HG02610 (cell line): ENCODE measurements around the gene SYT3.
"Not testable (repeated sequence)": the region's sequence is repeated elsewhere in the genome, so short reads cannot be mapped to it uniquely, and the experiment has no call there.

Source experiments
- ATAC-seq: cut with Tn5 transposase; IDR thresholded peaks from one replicate; pipeline ENCODE4 v1.9.1; 2021; ENCODE audit warnings: mild to moderate bottlenecking, moderate library complexity; ENCODE audit not compliant: unreplicated experiment

SYT3 gene

DNA sequence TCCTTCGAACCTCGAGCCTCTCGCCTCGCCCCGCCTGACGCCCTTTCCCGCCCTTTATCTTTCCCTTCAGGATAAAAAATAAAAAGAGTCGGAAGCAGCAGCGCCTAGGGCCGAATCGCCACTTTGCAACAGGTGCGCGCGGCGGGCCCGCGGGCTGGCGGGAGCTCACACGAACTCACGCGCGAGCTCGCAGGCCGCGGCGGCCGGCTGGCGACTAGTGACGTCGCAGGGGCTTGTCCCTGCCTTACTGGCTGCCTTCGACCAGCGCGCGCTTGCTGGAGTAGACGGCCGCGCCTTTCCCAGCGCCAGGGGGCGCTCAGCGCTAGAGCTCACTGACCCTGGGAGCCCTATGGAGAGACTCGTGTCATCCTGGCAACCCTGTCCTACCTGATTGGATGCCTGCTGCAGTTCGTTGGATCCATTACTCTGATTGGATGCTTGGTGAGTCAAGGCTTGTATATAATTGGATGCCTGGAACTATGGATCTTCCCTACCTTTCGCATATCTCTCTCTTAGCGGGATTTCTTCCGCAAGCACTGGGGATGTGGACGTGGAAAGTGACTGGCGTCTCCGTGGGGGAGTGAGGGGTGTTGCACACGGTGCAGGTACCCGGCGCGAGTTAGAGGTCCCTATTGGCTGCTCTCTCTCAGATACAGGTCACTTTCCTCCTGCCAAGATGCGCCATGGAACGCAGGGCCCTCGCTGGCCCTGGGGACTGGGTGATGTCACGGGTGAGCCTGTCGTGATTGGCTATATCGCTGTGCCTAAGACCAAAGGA, 33.4 kb downstream of the SYT3 start:
- not testable (repeated sequence) for ATAC-seq

DNA sequence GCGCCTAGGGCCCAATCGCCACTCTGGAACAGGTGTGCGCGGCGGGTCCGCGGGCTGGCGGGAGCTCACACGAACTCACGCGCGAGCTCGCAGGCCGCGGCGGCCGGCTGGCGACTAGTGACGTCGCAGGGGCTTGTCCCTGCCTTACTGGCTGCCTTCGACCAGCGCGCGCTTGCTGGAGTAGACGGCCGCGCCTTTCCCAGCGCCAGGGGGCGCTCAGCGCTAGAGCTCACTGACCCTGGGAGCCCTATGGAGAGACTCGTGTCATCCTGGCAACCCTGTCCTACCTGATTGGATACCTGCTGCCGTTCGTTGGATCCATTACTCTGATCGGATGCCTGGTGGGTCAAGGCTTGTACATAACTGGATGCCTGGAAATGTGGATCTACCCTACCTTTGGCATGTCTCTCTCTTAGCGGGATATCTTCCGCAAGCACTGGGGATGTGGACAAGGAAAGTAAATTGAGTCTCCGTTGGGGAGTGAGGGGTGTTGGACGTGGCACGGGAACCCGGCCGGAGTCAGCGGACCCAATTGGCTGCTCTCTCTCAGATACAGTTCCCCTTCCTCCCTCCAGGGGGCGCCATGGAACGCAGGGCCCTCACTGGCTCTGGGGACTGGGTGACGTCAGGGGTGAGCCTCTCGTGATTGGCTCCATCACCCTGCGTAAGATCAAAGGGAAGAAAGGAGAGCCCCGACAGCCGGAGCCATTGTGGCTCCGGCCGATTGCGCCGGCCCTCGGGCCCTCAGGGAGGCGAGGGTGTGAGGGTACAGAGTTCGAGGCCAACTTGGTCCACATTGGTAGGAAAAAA, 35.2 kb downstream of the SYT3 start:
- ATAC-seq, result not testable (repeated sequence)

DNA sequence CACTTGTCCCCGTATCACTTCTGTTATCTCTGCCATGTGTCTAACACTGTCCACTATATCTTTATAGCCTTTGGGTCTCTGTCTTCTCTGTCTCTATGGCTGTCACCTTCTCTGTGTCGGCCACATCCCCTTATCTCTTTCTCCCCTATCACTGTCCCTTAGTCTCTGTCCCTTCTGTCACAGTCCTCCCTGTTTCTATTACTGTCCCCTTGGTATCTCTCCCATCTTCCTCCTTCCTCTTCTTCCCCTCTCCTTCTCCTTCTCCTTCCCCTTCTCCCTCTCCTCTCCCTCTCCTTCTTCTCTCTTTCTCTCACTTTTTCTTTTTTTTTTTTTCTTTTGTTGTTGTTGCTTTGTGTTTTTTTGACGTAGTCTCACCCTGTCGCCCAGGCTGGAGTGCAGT, 36.7 kb downstream of the SYT3 start:
- ATAC-seq, result no peak

DNA sequence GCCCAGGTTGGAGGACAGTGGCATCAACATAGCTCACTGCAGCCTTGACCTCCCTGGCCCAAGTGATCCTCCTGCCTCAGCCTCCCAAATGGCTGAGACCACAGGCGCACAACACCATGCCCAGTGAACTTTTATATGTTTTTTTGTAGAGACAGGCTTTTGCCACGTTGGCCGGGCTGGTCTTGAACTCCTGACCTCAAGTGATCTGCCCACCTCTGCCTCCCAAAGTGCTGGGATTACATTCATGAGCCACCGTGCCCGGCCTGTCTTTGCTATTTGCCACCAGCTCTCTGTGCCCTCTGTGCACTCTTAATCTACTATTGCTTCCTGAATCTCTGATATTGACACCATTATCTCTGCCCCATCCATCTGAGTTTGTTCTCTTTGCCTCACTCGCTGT, 37.2 kb downstream of the SYT3 start:
- no peak for ATAC-seq

DNA sequence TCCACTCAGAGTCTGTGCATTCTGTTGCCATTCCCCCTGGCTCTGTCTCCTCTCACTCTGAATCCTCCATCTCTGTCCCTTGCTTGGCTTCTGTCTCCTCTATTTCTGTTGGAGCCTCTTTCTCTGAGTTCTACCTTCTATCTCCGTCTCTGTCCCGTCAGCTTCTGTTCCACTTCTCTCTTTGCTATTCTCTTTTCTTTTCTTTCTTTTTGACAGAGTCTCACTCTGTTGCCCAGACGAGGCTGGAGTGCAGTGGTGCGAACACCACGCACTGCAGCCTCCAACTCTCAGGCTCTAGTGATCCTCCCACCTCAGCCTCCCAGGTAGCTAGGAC, 37.6 kb downstream of the SYT3 start:
- ATAC-seq, result no peak

DNA sequence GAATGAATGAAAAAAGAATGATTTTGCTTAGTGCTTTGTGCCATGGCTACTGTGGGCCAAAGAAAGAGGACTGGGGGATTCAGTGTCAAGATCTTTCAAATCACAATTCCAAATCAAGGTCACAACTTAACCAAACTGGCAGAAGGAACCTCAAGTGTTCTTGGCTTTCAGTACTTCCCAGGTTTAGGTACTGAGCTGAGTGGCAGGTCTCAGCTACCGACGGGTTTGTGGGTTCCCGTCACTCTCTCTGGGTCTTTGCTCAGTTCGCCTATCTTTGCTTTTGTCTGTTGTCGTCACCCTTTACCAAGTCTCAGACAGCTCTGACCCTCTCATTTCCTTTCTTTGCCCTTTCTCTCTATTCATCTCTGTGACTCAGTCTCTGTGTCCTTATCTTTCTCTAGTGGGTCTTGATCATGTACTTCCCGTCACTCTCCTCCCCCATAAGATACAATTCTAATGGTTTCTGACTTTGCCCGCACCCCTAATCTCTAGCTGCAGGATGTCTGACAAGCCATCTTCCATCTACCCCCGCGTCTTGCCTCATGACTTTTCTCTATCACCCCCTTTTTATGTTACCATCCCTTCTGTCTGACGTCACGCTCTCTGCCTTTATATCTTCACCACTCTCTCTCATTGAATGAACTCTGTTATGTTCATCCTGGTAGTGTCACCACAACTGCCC, 38.1 kb downstream of the SYT3 start:
- ATAC-seq, result no peak

DNA sequence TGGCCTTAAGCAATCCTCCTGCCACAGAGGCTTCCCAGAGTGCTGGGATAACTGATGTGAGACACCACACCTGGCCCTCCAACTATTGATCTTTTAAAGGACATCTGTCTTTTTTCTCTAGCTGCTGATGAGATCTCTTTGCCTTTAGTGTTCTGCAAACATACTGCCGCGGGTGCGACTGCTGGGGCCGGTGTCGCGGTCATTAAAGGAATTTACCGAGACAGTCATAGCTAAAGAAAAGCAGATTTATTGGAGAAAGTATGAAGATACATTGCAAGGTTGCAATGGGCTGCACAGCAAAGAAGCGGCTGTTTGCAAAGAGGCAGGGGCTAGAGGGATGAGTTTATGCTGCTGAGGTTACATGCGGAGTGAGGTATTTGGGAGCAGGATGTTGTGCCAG, 40.3 kb downstream of the SYT3 start:
- ATAC-seq, result no peak

DNA sequence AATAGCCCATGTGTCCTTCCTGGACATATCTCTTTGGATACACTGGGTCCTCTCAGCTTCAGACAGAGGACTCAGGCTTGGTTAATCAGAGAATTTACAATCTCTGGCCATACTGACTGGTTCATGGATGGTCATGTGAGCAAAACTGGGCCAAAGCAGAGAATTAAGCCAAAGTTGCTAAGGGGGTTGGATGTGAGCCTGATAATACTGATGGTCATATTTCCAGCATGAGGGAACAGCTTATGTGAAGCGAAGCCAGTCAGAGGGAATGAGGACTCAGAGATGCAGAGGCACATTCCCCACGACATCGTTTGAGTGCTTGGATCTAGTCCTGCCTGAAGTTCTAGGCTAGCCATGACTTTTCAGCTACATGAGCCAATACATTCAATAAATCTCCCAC, 49.5 kb downstream of the SYT3 start:
- ATAC-seq, result no peak

DNA sequence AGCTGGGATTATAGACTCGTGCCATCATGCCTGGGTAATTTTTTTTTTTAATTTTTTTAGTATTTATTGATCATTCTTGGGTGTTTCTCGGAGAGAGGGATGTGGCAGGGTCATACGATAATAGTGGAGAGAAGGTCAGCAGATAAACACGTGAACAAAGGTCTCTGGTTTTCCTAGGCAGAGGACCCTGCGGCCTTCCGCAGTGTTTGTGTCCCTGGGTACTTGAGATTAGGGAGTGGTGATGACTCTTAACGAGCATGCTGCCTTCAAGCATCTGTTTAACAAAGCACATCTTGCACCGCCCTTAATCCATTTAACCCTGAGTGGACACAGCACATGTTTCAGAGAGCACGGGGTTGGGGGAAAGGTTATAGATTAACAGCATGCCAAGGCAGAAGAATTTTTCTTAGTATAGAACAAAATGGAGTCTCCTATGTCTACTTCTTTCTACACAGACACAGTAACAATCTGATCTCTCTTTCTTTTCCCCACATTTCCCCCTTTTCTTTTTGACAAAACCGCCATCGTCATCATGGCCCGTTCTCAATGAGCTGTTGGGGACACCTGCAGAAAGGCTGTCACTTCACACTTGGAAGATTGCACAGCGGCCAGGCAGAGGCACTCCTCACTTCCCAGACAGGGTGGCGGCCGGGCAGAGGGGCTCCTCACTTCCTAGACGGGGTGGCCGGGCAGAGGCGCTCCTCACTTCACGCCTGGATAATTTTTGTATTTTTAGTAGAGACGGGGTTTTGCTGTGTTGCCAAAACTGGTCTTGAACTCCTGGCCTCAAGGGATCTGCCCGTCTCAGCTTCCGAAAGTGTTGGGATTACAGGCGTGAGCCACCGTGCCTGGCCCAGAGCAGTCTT, 57.7 kb downstream of the SYT3 start:
- not testable (repeated sequence) for ATAC-seq

DNA sequence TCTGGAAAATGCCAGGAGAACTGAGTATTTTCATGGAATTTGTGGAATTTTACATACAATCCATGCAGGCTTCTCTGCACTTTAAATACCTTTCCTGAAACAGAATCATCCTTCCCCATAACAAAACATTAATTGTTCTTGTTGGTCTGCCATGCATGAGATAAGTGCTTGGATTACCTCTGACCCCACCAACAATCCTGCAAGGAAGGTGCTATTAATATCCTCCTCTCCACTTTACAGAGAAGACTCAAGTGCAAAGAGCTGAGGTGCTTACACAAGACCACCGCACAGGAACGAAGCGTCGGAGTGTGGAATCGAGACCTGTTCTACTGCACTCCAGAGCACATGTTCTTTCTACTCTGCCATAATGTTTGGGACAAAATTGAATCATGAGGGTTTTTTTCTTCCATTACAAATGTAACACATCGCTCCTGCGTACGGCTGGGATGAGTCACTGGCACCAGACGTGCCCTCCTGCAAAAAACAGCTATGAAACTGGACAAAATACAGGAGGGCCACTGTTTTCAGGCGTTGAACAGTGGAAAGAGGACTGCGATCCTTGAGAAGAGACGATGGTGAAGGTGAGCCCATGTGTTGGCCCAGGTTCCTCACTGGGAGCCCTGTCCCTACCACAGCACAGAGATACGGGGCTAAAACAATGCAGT, 58.6 kb downstream of the SYT3 start:
- no peak for ATAC-seq

DNA sequence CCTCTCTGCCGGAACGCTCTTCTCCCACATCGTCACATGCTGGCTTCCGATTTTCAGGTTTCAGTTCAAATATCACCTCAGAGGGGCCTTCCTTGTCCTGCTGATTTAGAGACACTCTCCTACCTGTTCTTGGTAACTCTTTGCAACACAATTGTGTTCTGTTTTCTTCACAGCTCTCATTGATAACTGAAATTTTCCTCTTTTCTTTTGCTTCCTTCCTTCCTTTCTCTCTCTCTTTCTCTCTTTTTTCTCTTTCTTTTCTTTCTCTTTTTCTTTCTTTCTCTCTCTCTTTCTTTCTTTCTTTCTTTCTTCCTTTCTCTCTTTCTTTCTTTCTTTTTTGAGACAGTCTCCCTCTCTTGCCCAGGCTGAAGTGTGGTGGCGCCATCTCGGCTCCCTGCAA, 59.4 kb downstream of the SYT3 start:
- no peak for ATAC-seq

DNA sequence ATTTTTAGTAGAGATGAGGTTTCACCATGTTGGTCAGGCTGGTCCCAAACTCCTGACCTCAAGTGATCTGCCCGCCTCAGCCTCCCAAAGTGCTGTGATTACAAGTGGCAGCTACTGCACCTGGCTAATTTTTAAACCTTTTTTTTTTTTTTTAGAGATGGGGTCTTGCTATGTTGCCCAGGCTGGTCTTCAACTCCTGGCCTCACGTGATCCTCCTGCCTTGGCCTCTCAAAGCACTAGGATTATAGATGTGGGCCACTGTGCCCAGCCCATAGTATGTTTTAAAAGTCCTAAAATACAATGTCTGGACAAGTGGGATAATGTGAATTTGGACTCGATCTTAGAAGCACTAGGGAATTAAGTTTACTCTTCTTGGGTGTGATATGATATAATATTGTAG, 62.9 kb downstream of the SYT3 start:
- not testable (repeated sequence) for ATAC-seq

DNA sequence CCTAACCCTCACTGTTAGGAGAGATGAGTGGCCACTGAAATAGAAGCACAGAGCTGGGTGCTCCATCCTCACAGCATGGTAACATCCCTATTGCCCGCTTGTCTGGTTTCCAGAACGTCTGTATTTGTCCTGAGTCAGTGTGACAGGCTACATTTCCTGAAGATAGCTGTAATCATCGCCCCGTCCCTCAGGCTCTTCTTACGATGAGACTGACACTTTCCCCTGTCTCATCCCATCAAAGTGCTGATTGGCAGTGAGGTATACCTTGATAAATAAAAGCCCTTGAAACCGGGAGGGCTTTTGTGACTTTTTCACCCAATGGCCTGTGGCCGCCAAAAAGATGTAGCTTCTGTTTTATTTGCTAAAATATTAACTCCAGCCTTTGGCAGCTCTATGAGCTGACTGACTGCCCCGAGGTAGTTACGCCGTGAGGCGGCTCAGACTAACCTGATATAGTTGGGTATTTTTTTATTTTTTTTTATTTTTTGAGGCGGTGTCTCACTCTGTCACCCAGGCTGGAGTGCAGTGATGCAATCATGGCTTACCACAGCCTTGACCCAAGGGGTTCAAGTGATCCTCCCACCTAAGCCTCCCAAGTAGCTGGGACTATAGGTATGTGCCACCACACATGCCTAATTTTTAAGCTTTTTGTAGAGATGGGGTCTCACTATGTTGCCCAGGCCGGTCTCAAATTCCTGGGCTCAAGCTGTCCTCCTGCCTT, 65.8 kb downstream of the SYT3 start:
- no peak for ATAC-seq
